HG03520 (cell line): ENCODE measurements around the gene PLA2G4A.

Experiments
- ATAC-seq: cut with Tn5 transposase; IDR thresholded peaks from one replicate; pipeline ENCODE4 v1.9.1; 2021; ENCODE audit warnings: mild to moderate bottlenecking, moderate library complexity; ENCODE audit not compliant: unreplicated experiment

Gene PLA2G4A

GRCh38 chr1:187010571-187011309, 182.0 kb downstream of the PLA2G4A start:
- peak; percentile 53 for ATAC-seq

DNA sequence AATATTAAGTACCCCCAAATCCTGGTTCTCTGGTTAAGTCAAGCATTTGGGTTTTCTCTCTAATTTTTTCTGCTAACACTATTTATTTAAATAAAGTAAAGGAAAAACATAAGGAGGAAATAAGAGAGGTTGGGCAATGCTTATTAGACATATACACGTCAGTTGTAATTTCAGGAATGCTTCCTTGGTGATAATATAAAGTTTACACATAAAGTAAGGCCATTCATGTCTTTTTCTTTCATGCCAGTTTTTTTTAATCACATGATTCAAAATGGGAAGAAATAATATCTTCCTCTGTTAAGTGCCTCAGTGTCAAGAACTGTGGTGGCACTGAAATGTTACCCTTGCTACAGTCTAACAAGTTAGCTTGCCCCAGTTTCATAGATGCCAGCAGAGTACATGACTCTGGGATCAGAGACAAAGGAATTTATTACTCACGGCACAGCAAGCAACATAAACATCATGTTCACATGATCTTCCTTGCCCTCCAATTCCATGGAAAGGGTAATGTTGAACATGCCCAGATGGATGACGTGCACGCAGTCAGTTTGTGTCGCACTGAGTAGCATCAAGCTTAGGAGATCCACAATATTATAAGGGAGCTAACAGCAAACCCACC, 184.9 kb downstream of the PLA2G4A start:
- ATAC-seq = no peak

DNA sequence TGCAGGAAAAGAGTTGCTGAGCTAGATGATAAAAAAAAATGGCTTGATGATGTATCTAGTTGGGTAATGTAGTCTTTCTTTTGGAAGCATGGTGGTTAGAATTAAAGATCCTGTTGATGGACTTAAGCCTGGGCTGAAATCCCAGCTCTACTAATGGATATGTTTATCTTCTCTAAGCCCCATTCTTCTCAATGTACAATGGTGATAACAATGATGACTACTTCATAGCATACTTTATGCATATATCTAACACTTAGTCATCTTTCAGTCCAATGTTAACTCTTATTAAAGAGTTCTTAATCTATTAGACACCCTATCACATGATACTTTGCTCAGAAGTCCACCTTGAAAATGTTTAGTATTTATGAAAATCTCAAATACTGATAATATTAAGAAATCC, 189.5 kb downstream of the PLA2G4A start:
- ATAC-seq = no peak

DNA sequence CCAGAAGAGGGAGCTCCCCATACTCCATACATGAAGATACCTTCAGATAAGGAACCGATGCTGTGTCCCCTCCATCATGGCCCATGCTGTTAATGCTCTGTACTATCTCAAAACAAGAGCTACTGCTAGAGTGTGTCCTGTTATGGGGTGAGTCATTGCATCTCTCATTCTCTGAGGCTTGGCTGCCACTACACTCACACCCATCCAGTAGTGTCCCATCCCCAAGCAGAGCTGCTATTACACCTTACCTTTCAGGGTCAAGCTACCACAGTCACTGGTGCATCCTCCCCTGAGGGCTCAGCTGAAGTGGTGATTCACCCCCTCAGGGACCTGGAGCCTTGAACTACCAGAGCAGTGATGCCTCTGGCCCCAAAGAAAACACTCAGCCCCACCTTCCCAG, 198.5 kb downstream of the PLA2G4A start:
- ATAC-seq = no peak

GRCh38 chr1:187032316-187032981, 203.7 kb downstream of the PLA2G4A start:
- peak; percentile 75 for ATAC-seq

DNA sequence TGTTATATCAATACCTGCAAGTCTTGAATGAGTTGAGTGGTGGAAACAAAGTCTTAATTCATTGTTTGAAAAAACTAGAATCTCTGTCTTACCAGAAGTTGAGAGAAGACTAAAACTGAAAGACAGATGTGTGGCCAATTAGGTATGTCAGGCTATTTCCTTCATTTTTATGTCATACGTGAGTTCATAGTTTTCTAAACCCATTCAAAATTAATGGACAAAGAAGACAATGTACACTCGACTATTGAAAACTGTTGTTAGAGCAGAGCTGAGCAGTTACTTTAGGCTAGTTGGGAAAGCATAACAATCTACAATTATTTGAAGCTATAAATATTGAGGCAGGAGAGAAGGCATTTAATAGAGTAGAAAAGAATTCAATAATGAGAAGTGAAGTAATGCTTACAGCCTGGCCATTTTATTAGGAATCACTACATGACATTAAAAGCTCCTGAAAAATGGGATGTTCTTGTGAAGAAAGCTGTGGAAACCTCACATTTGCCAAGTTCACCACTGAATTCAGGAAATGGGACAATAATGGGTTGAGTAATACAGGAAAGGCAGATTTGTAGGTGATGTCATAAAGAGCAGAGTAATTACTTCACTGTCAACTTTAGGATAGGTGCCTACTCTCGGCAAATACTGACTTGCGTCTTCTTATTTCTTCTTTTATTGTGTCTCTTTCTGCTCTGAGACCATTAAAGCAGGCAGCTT, 204.4 kb downstream of the PLA2G4A start:
- ATAC-seq = peak; percentile 34

DNA sequence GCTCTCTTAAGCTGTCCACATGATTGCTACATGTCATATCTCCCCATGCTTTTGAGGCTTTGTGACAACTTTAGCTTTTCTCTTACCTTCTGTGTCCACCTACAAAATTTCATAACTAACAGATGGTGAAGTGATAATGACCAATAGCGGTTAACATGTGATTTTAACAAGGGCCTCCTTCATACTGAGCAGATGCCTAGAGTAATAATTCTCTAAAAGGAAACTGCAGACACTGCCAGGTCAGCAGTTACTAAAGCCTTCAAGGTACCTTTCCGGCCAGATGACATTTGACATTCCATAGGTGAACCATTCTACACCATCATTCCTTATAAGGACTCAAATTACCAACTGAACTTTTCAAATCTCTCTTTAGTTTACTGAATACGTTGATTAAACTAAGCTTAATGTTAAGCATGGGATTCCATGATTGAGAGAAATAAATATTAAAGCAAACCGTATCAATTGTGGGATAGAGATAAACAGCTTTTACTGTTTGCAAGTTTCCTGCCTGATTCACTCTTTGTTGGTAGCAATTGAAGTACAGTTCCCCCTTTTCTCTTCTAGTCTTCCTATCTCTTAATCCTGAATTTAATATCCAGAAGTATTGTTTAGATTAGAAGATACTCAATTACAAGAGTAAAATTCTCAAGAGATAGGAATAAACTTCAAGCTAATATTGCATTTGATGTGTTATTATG, 205.1 kb downstream of the PLA2G4A start:
- ATAC-seq = no peak

GRCh38 chr1:187034501-187034900, 205.8 kb downstream of the PLA2G4A start:
- no peak for ATAC-seq

DNA sequence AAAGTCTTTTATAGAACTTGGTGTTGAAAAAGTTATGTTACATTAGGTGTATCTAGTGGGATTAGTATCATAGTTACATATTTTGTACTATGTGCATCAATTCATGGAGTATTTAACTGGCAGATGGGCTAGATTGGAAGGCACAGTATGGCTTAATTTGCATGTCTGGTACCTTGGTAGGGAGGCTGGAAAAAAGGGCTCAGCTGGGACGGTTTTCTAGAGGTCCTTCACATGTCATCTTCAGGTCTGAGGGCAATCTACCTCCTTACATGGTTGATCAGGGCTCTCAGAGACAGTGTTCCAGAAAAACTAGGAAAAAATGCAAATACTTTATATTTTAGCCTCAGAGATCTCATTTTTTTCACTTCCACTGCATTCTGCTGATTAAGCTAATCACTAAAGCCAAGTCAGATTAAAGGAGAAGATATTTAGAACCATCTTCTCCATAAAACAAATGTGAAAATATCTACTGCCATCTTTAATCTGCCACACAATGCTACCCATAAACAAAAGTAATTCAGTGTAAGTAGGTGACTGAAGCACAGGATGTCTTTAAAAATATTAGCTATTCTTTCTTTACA, 209.3 kb downstream of the PLA2G4A start:
- ATAC-seq = no peak
